ENCODE measurements around the gene RABL6. TPM values are rescaled to one million over a fixed set of nuclear protein-coding genes. Genes with fewer than 3 reads are reported as not detected.
"Not testable (repeated sequence)": the region's sequence is repeated elsewhere in the genome, so short reads cannot be mapped to it uniquely, and the experiment has no call there.

The RABL6 gene
- total RNA-seq, 2 donors from 2014 or later: 126 to 163 TPM

DNA sequence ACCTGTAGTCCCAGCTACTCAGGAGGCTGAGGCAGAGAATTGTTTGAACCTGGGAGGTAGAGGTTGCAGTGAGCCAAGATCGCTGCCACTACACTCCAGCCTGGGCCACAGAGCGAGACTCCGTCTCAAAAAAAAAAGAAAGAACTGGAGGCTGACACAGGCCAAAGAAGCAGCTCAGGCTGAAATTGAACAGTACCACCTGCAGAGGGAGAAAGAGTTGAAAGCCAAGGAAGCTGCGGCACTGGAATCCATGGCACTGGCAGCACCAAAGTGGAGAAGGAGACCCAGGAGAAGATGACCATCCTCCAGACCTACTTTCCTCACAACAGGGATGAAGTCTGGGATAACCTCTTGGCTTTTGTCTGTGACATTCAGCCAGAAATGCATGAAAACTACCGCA is 27.9 kb upstream of the RABL6 start:
- H3K9ac ChIP-seq (ENCODE audit: low read depth in 2 of 2, low read length in 2 of 2): no peak overlapping the region
- no peak for DNase-seq
- intact Hi-C loops (cut with DNase I): no loop called here
- H3K36me3 ChIP-seq: no peaks in the 10 kb centered on the region
- TF ChIP-seq, protein P1, sequence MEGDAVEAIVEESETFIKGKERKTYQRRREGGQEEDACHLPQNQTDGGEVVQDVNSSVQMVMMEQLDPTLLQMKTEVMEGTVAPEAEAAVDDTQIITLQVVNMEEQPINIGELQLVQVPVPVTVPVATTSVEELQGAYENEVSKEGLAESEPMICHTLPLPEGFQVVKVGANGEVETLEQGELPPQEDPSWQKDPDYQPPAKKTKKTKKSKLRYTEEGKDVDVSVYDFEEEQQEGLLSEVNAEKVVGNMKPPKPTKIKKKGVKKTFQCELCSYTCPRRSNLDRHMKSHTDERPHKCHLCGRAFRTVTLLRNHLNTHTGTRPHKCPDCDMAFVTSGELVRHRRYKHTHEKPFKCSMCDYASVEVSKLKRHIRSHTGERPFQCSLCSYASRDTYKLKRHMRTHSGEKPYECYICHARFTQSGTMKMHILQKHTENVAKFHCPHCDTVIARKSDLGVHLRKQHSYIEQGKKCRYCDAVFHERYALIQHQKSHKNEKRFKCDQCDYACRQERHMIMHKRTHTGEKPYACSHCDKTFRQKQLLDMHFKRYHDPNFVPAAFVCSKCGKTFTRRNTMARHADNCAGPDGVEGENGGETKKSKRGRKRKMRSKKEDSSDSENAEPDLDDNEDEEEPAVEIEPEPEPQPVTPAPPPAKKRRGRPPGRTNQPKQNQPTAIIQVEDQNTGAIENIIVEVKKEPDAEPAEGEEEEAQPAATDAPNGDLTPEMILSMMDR (IDR thresholded peaks at IDR 0.05): no peak
- H3K27ac ChIP-seq: no peak overlapping the region
- H3K4me3 ChIP-seq: no peak overlapping the region
- H3K27me3 ChIP-seq: no peaks in the 10 kb centered on the region
- H3K4me1 ChIP-seq: peaks cover 3% of the 10 kb centered on the region
- H3K9me3 ChIP-seq: no peaks in the 10 kb centered on the region

DNA sequence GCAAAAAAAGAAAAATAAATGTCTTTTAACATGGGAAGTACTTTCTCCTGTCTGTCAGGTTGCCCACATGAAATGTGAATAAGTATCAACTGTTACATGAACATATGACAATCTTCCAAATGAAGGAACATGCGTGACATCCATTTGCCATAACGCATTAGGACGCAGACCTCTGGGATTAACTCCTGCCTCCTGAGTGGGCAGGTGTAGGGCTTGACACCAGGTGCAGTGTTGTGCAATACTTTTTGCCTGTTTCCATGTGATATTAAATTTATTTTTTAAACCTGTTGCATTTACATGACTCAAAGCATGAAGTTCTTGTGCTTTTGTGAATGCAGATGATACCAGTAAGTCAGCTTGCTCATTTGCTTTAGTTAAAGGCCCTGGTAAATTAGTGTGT is 25.3 kb upstream of the RABL6 start:
- intact Hi-C loops (cut with DNase I): no loop called here
- Histone ChIP-seq H3K4me3 (no peak overlapping the region), H3K27ac (no peak overlapping the region), H3K27me3 (no peaks in the 10 kb centered on the region), H3K4me1 (no peaks in the 10 kb centered on the region), H3K9me3 (no peaks in the 10 kb centered on the region), H3K9ac (ENCODE audit: low read depth in 2 of 2, low read length in 2 of 2) (no peak overlapping the region), H3K36me3 (no peaks in the 10 kb centered on the region)
- DNase-seq: no peak
- TF ChIP-seq, protein P1 (IDR thresholded peaks at IDR 0.05): no peak

DNA sequence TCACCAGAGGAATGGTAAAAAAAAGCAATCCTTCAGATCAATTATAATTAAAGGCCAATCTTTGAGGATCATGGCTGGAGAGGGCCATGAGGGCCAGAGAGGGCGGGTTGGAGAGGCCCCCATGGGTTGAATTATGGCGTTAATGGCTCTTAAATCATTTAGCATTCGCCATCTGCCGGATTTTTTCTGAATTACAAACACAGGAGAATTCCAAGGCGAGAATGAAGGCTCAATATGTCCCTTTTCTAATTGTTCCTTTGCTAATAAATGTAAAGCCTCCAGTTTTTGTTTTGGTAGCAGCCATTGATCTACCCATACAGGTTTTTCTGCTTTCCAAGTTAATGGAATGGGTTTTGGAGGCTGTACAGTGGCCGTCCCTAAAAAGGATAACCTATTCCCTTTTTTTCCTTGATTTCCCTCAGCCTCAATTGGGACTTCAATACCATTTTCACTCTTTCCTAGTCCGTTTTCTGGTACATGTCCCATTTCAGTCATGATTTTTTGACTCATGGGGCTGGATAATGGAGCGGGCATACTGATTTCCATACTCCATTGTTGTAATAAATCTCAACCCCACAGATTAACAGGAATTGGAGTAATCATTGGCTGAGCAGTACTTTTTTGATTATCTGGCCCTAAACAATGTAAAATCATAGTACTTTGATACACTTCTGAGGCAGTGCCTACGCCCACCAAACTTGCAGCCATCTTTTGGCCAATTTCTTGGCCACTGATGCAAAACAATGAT is 23.3 kb upstream of the RABL6 start:
- intact Hi-C loops (cut with DNase I): no loop called here
- Histone ChIP-seq H3K27me3 (no peaks in the 10 kb centered on the region), H3K9me3 (no peaks in the 10 kb centered on the region), H3K9ac (ENCODE audit: low read depth in 2 of 2, low read length in 2 of 2) (no peak overlapping the region), H3K4me3 (no peak overlapping the region), H3K27ac (no peak overlapping the region), H3K36me3 (no peaks in the 10 kb centered on the region), H3K4me1 (no peaks in the 10 kb centered on the region)
- TF ChIP-seq, protein P1 (IDR thresholded peaks at IDR 0.05): peak; percentile 54
- DNase-seq: peak; percentile 56

GRCh38 chr9:136784997-136785361 is 22.8 kb upstream of the RABL6 start:
- no peaks in the 10 kb centered on the region for H3K9me3 ChIP-seq
- intact Hi-C loops (cut with DNase I): loop anchor here (5.0 kb wide), 1 partner anchor 252 kb away; no protein-coding TSS in a partner anchor
- H3K4me3 ChIP-seq: no peak overlapping the region
- H3K36me3 ChIP-seq: no peaks in the 10 kb centered on the region
- DNase-seq: no peak
- H3K9ac ChIP-seq (ENCODE audit: low read depth in 2 of 2, low read length in 2 of 2): no peak overlapping the region
- no peak overlapping the region for H3K27ac ChIP-seq
- TF ChIP-seq, protein P1 (IDR thresholded peaks at IDR 0.05): no peak
- H3K27me3 ChIP-seq: no peaks in the 10 kb centered on the region
- H3K4me1 ChIP-seq: peaks cover 2% of the 10 kb centered on the region

DNA sequence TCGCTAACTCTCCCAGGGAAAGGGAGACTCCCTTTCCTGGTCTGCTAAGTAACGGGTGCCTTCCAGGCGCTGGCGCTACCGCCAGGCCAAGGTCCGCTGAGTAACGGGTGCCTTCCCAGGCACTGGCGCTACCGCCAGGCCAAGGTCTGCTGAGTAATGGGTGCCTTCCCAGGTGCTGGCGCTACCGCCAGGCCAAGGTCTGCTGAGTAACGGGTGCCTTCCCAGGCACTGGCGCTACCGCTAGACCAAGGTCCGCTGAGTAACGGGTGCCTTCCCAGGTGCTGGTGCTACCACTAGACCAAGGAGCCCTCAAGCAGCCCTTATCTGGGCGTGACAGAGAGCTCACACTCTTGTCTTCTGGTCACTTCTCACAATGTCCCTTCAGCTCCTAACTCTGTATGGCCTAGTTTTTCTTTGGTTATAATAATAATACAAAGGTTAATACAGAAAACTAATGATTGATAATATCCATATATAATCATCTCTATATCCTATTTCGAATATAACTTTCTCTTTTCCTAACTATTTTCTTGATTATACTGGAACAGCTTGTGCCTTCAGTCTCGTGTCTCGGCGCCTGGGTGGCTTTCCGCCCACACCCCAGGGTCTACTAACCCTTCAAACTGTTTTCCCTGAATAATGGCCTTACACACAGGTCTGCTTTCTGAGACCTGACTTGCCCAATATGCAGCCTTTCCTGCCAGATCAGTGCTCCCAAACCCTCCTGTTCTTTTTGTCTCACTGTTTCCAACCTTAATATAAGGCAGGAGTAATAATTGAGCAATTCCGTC is 22.0 kb upstream of the RABL6 start:
- H3K27ac ChIP-seq; H3K9me3 ChIP-seq; DNase-seq; H3K4me3 ChIP-seq; H3K27me3 ChIP-seq; H3K4me1 ChIP-seq; H3K9ac ChIP-seq (ENCODE audit: low read depth in 2 of 2, low read length in 2 of 2); H3K36me3 ChIP-seq: not testable (repeated sequence)
- intact Hi-C loops (cut with DNase I): loop anchor here (5.0 kb wide), 1 partner anchor 252 kb away; no protein-coding TSS in a partner anchor

GRCh38 chr9:136786451-136786850 is 21.3 kb upstream of the RABL6 start:
- no peak overlapping the region for H3K27ac ChIP-seq
- no peak overlapping the region for H3K9ac ChIP-seq (ENCODE audit: low read depth in 2 of 2, low read length in 2 of 2)
- no peaks in the 10 kb centered on the region for H3K27me3 ChIP-seq
- DNase-seq: no peak
- H3K9me3 ChIP-seq: no peaks in the 10 kb centered on the region
- H3K4me3 ChIP-seq: no peak overlapping the region
- no peaks in the 10 kb centered on the region for H3K36me3 ChIP-seq
- H3K4me1 ChIP-seq: peaks cover 8% of the 10 kb centered on the region
- TF ChIP-seq, protein P1 (IDR thresholded peaks at IDR 0.05): no peak
- intact Hi-C loops (cut with DNase I): loop anchor here (5.0 kb wide), 1 partner anchor 251 kb away; no protein-coding TSS in a partner anchor

DNA sequence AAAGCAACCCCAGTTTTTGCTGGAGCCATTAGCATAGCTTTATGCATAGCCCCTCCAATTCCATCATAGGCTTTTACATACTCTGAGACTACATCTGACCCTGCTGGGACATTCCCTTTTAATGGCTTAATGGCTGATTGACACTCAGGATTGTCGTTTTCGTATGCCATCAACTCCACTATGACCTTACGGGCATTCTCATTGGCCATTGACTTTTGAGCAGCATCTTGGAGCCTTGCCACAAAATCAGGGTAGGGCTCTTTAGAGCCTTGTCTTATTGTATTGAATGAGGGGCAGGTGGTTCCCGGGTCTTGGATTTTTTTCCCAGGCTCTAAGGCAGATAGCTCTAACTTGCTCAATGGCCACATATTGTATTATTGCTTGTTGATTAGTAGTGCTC is 20.8 kb upstream of the RABL6 start:
- H3K4me3 ChIP-seq; H3K27me3 ChIP-seq; DNase-seq; H3K36me3 ChIP-seq; H3K27ac ChIP-seq; H3K9me3 ChIP-seq; H3K9ac ChIP-seq (ENCODE audit: low read depth in 2 of 2, low read length in 2 of 2): not testable (repeated sequence)
- intact Hi-C loops (cut with DNase I): loop anchor here (5.0 kb wide), 1 partner anchor 250 kb away; no protein-coding TSS in a partner anchor
- H3K4me1 ChIP-seq: peaks cover 12% of the 10 kb centered on the region
